Metanephros (tissue), 1 donor: Measurements from ENCODE around the gene PLCE1. TPM values are rescaled to one million over a fixed set of nuclear protein-coding genes. Genes with fewer than 3 reads are reported as not detected.

Experiments used
- total RNA-seq: library from RNA; depleted of rRNA; stranded (reverse); fragments of >200 nt; gene quantifications from one replicate; pipeline ENCODE4 v1.2.3, GENCODE V29; 2014

PLCE1 gene
- total RNA-seq = 16.2 TPM

DNA sequence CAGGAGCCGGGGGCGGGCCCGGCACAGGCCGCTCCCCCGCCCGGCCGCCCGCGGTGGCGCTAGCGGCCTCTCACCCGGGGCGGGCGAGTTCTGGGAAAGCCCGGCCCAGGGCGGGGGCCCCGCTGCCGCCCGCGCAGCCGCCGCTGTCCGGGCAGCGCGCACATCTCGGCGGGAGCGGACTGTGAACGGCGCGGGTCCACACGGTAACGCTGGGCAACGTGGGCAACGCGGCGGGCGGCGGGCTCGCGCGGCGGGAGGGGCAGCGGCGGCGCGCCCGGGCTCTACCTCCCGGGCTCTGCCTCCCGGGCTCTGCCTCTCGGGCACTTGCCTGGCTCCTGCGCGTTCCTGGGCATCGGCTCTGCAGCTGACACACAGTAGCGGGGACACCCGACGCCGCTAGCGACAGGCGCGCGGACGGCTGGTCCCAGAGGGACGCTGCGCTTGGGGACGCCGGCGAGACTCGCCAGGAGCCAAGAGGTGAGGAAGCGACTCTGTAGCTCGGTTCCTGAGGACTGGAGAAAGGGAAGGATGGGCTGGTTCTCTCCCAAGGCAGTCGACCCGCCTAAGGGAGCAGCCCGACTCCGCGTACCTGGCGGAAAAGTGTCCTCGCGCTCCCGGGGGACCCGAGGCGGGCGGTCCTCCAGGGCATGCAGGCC, at the start of gene PLCE1:
TSS of gene PLCE1 (plus strand) at position 150 of the 656 bp plus-strand sequence. CDS start 37,116 bp downstream, outside the sequence.

Other genes starting within 250 kb of the PLCE1 start
- gene LGI1, start 236.0 kb upstream of the PLCE1 start, total RNA-seq = 3.6 TPM
- gene SLC35G1, start 100.0 kb upstream of the PLCE1 start, total RNA-seq = 5.2 TPM